A549 (cell line): ENCODE measurements around the gene DPT.

Experiments
- BHLHE40 ChIP-seq: IDR thresholded peaks from 2 replicates; pipeline ENCODE4 v1.6.1; 2012; ENCODE audit warnings: low read depth, low read length, inconsistent platforms
- KDM5A ChIP-seq: fragments of 200-600 bp; sonication (generic); IDR thresholded peaks from 2 replicates; pipeline ENCODE4 v1.6.1; 2016; ENCODE audit warnings: antibody characterized with exemption, mild to moderate bottlenecking
- PHF8 ChIP-seq: fragments of 200-600 bp; sonication (generic); IDR thresholded peaks from 2 replicates; pipeline ENCODE4 v1.6.1; 2016; ENCODE audit warnings: low read depth, mild to moderate bottlenecking, antibody characterized with exemption, moderate library complexity, borderline replicate concordance
- POLR2A ChIP-seq: IDR thresholded peaks from 2 replicates; pipeline ENCODE4 v1.6.1; 2012; ENCODE audit warnings: mild to moderate bottlenecking, low read length
- SMC3 ChIP-seq: fragments of >200 bp; sonication (Bioruptor Twin); formaldehyde crosslinking; IDR thresholded peaks from 3 replicates; pipeline ENCODE4 v1.6.1; 2018; ENCODE audit warnings: inconsistent platforms
- TF ChIP-seq, protein P1 (sequence below): fragments of >200 bp; sonication (Bioruptor Twin); formaldehyde crosslinking; IDR thresholded peaks from 3 replicates; pipeline ENCODE4 v1.5.1; 2016
- TF ChIP-seq, protein P2 (sequence below): fragments of 200-600 bp; sonication (generic); IDR thresholded peaks from 2 replicates; pipeline ENCODE4 v1.6.1; 2016; ENCODE audit warnings: antibody characterized with exemption, mild to moderate bottlenecking, moderate library complexity
- TF ChIP-seq, protein P3 (sequence below): IDR thresholded peaks from 2 replicates; pipeline ENCODE4 v1.6.1; 2012

DNA sequence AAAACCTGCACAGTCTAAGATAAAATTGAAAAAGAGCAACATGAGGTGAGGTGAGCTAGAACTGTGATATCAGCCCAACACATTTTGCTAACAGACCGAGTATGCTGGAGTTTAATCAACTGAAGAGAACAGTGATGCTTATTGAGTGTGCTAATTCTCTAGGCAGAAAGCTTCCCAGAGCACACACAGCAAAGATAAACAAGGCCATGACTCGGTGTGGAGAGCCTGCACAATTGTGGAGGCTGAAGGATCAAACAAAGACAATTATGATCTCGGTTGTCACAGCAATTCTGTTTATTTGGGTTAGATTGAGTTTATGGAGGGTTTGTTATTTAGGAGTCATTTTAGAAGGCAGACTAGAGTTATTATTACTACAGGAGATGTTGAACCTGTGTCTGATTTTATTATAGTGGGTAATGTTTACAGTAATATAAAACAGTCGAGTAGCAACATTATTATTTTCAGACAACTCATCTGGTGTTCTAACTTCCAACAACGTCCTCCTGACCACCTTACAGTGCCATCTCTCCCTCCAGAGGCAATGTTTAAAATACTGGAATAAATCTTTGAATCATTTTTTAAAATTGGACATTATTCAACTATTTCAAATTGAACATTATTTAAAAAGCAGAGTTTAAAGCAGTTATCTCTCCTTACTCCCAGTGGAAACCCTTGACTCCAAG, 40.2 kb downstream of the DPT start:
- TF ChIP-seq PHF8 (no peak), POLR2A (no peak), KDM5A (no peak), SMC3 (no peak), BHLHE40 (no peak)
- TF ChIP-seq, protein P1, sequence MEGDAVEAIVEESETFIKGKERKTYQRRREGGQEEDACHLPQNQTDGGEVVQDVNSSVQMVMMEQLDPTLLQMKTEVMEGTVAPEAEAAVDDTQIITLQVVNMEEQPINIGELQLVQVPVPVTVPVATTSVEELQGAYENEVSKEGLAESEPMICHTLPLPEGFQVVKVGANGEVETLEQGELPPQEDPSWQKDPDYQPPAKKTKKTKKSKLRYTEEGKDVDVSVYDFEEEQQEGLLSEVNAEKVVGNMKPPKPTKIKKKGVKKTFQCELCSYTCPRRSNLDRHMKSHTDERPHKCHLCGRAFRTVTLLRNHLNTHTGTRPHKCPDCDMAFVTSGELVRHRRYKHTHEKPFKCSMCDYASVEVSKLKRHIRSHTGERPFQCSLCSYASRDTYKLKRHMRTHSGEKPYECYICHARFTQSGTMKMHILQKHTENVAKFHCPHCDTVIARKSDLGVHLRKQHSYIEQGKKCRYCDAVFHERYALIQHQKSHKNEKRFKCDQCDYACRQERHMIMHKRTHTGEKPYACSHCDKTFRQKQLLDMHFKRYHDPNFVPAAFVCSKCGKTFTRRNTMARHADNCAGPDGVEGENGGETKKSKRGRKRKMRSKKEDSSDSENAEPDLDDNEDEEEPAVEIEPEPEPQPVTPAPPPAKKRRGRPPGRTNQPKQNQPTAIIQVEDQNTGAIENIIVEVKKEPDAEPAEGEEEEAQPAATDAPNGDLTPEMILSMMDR, result no peak
- TF ChIP-seq, protein P2, sequence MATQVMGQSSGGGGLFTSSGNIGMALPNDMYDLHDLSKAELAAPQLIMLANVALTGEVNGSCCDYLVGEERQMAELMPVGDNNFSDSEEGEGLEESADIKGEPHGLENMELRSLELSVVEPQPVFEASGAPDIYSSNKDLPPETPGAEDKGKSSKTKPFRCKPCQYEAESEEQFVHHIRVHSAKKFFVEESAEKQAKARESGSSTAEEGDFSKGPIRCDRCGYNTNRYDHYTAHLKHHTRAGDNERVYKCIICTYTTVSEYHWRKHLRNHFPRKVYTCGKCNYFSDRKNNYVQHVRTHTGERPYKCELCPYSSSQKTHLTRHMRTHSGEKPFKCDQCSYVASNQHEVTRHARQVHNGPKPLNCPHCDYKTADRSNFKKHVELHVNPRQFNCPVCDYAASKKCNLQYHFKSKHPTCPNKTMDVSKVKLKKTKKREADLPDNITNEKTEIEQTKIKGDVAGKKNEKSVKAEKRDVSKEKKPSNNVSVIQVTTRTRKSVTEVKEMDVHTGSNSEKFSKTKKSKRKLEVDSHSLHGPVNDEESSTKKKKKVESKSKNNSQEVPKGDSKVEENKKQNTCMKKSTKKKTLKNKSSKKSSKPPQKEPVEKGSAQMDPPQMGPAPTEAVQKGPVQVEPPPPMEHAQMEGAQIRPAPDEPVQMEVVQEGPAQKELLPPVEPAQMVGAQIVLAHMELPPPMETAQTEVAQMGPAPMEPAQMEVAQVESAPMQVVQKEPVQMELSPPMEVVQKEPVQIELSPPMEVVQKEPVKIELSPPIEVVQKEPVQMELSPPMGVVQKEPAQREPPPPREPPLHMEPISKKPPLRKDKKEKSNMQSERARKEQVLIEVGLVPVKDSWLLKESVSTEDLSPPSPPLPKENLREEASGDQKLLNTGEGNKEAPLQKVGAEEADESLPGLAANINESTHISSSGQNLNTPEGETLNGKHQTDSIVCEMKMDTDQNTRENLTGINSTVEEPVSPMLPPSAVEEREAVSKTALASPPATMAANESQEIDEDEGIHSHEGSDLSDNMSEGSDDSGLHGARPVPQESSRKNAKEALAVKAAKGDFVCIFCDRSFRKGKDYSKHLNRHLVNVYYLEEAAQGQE, result no peak
- TF ChIP-seq, protein P3, sequence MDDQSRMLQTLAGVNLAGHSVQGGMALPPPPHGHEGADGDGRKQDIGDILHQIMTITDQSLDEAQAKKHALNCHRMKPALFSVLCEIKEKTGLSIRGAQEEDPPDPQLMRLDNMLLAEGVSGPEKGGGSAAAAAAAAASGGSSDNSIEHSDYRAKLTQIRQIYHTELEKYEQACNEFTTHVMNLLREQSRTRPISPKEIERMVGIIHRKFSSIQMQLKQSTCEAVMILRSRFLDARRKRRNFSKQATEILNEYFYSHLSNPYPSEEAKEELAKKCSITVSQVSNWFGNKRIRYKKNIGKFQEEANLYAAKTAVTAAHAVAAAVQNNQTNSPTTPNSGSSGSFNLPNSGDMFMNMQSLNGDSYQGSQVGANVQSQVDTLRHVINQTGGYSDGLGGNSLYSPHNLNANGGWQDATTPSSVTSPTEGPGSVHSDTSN, result no peak
